ENCODE data around the gene IPO9.

The IPO9 gene

GRCh38 chr1:201884425-201884824 is 55.5 kb downstream of the IPO9 start:
- Mint-ChIP-seq H3K9me3 (no peaks in the 10 kb centered on the region), H3K27ac (no peak overlapping the region), H3K4me1 (peaks cover 6% of the 10 kb centered on the region), H3K27me3 (peaks cover 20% of the 10 kb centered on the region), H3K4me3 (no peak overlapping the region), H3K36me3 (ENCODE audit: low read depth) (no peaks in the 10 kb centered on the region)
- ATAC-seq (no peak), DNase-seq (no peak)

DNA sequence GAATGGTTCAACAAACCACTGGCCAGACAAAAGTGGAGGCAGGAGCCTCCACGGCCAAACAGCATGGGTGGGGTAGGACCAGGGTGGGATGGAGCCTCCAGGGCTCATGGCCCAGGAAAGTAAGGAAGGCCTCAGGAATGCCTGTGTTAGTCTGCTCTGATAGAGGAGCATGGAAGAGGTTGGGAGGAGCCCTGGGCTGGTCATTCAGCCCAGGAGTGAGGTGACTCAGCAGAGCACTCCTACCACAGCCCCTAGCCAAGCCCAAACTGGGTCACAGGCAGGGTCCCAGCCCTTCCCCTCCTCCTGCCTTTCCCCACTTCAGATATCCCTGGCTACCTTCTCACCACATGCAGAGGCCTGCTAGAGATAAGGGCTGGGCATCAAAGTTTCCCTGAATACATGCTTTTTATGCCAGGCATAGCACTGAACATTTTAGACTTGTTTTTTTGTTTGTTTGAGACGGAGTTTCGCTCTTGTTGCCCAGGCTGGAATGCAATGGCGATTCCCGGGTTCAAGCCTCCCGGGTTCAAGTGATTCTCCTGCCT is 56.6 kb downstream of the IPO9 start:
- no peak overlapping the region for H3K4me3 Mint-ChIP-seq
- peaks cover 8% of the 10 kb centered on the region for H3K4me1 Mint-ChIP-seq
- ATAC-seq (no peak), DNase-seq (no peak)
- no peaks in the 10 kb centered on the region for H3K9me3 Mint-ChIP-seq
- no peak overlapping the region for H3K27ac Mint-ChIP-seq
- no peaks in the 10 kb centered on the region for H3K36me3 Mint-ChIP-seq (ENCODE audit: low read depth)
- H3K27me3 Mint-ChIP-seq, result peaks cover 29% of the 10 kb centered on the region

- Mint-ChIP-seq H3K27me3 (peaks cover 29% of the 10 kb centered on the region), H3K4me3 (no peak overlapping the region), H3K4me1 (peaks cover 8% of the 10 kb centered on the region), H3K9me3 (no peaks in the 10 kb centered on the region), H3K36me3 (ENCODE audit: low read depth) (no peaks in the 10 kb centered on the region), H3K27ac (no peak overlapping the region)
- DNase-seq (no peak), ATAC-seq (no peak)
Observed at GRCh38 chr1:201886103-201886885, 57.3 kb downstream of the IPO9 start.

DNA sequence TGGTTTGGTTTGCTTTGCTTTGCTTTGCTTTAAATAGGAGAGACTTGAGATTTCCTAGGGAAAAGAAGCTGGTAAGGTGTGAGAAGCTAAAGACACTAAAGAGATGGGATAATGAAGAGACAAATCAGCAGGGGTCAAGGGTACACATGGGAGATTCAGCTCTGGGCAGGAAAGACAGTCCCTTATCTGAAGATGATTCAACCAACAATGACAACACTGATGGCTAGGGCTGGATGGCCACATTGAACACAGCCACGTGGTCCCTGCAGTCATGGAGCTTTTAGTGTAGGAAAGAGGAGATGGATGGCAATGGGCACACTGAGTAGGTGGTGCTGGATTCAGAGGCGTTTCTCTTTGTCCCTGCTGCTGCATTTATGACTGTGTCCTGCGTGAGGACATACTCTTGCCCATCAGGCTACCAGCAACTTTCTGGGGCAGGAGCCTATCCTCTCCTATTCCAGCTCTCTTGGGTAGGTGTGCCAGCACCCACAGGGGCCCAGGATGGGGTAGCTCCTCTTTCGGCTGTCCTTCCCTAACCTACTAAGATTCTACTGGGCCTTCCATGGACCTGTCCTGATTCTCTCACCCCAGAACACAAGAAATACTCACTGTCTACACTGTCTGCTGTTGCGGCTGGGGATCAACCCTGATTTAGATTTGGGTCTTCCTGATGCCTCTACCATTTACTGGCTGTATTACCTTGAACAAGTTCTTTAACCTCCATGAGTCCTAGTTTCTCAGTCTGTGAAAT is 58.3 kb downstream of the IPO9 start:
- no peaks in the 10 kb centered on the region for H3K9me3 Mint-ChIP-seq
- DNase-seq (no peak), ATAC-seq (no peak)
- no peak overlapping the region for H3K4me3 Mint-ChIP-seq
- no peak overlapping the region for H3K27ac Mint-ChIP-seq
- peaks cover 8% of the 10 kb centered on the region for H3K4me1 Mint-ChIP-seq
- peaks cover 33% of the 10 kb centered on the region for H3K27me3 Mint-ChIP-seq
- no peaks in the 10 kb centered on the region for H3K36me3 Mint-ChIP-seq (ENCODE audit: low read depth)

- no peaks in the 10 kb centered on the region for H3K9me3 Mint-ChIP-seq
- DNase-seq, result no peak
- H3K4me3 Mint-ChIP-seq, result peak within 1 kb of the TSS; percentile 51
- H3K27me3 Mint-ChIP-seq, result peaks cover 34% of the 10 kb centered on the region
- no peaks in the 10 kb centered on the region for H3K36me3 Mint-ChIP-seq (ENCODE audit: low read depth)
- H3K27ac Mint-ChIP-seq, result no peak within 1 kb of the TSS
- peak; percentile 21 for ATAC-seq
- H3K4me1 Mint-ChIP-seq, result peaks cover 6% of the 10 kb centered on the region
Observed at GRCh38 chr1:201888282-201889089, 59.5 kb downstream of the IPO9 start, which contains the start of gene SHISA4. TSS of gene SHISA4 (plus strand) at chr1:201888898. CDS start at chr1:201888995, 97 bp downstream.

DNA sequence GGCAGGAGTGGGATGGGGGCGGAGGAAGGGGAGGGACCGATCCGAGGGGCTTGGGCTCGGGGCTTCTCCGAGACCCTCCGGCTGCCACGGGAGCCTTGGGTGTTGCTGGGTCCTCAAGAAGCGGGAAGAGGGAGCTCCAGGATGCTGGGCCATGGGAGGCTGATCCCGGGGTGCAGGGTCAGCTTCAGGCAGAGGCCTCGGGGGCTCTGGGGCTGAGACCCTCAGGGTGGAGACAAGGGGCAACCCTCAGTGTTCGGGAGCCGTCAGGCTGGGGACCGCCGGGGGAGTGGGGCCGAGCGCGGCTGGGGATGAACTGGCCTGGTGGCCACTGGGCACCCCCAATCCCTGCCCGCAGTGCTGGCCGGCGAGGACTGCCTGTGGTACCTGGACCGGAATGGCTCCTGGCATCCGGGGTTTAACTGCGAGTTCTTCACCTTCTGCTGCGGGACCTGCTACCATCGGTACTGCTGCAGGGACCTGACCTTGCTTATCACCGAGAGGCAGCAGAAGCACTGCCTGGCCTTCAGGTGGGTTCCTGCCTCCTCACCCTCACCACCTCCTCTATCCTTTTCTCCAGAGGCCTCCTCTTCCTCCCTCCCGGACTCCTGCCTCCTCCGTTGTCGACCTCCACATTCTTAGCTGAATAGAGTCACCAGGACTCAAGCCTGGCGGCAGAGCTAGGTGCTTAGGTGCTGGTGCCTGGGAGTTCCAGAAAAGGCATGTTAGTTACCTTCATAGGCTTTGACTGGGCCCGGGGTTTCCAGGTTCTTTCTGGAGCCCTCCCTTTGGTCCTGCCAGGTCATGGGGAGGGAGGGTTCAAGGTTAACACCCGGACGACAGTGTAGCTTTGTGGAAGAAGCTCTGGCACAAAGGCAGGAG is 60.4 kb downstream of the IPO9 start:
- H3K27me3 Mint-ChIP-seq, result peaks cover 41% of the 10 kb centered on the region
- H3K4me1 Mint-ChIP-seq, result peaks cover 3% of the 10 kb centered on the region
- ATAC-seq (no peak), DNase-seq (no peak)
- peak overlapping the region; percentile 51 for H3K4me3 Mint-ChIP-seq
- H3K9me3 Mint-ChIP-seq, result no peaks in the 10 kb centered on the region
- no peaks in the 10 kb centered on the region for H3K36me3 Mint-ChIP-seq (ENCODE audit: low read depth)
- H3K27ac Mint-ChIP-seq, result no peak overlapping the region

- ATAC-seq (no peak), DNase-seq (no peak)
- no peak overlapping the region for H3K27ac Mint-ChIP-seq
- no peaks in the 10 kb centered on the region for H3K9me3 Mint-ChIP-seq
- no peaks in the 10 kb centered on the region for H3K36me3 Mint-ChIP-seq (ENCODE audit: low read depth)
- peaks cover 3% of the 10 kb centered on the region for H3K4me1 Mint-ChIP-seq
- H3K27me3 Mint-ChIP-seq, result peaks cover 41% of the 10 kb centered on the region
- no peak overlapping the region for H3K4me3 Mint-ChIP-seq
Observed at GRCh38 chr1:201890223-201890622, 61.3 kb downstream of the IPO9 start.

DNA sequence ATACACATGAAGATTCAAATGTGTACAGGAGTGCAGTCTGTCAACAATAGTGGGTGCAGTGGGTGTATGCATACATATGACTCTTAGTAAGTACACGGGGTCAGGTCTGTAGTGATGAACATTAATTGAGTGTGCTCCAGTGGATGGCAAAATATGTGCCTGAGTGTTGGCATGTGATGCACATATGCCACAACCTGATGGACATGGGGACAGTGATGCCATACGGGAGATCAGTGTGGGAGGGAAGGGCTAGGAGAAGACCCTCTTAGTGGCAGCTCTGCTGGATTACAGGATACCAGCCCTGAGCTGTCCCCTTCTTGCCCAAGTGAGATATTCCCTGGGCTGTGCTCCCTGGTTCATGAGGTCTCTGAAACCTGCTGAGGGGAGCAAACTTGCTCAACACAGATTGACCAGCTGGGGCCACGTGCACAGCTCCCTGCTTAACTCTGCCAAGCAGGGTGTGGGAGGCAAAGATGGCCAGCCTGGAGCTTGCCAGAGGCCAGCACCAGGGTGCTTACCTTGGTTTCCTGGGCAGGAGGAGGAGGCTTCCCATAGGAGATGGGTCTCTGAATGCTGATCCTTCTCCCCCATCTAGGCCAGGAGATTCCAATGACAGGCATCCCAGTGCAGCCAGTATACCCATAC is 62.0 kb downstream of the IPO9 start:
- Mint-ChIP-seq H3K27ac (no peak overlapping the region), H3K4me3 (no peak overlapping the region), H3K9me3 (no peaks in the 10 kb centered on the region), H3K4me1 (peaks cover 4% of the 10 kb centered on the region), H3K36me3 (ENCODE audit: low read depth) (no peaks in the 10 kb centered on the region), H3K27me3 (peaks cover 41% of the 10 kb centered on the region)
- DNase-seq, result no peak
- no peak for ATAC-seq

DNA sequence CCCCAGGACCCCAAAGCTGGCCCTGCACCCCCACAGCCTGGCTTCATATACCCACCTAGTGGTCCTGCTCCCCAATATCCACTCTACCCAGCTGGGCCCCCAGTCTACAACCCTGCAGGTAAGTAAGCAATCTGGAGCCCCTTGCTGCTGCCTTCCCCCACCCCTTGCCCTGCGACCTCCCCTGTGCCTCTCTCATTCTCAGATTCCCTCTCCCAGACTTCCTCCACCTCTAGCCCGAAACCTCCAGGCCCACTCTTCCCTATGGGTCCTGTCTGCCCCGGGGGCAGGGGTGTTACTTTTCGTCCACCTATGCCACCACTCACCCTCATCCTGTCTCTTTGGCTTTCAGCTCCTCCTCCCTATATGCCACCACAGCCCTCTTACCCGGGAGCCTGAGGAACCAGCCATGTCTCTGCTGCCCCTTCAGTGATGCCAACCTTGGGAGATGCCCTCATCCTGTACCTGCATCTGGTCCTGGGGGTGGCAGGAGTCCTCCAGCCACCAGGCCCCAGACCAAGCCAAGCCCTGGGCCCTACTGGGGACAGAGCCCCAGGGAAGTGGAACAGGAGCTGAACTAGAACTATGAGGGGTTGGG is 62.6 kb downstream of the IPO9 start:
- Mint-ChIP-seq H3K27me3 (peaks cover 40% of the 10 kb centered on the region), H3K36me3 (ENCODE audit: low read depth) (no peaks in the 10 kb centered on the region), H3K9me3 (no peaks in the 10 kb centered on the region), H3K27ac (no peak overlapping the region), H3K4me1 (peaks cover 9% of the 10 kb centered on the region), H3K4me3 (no peak overlapping the region)
- DNase-seq (no peak), ATAC-seq (no peak)

- no peak overlapping the region for H3K4me3 Mint-ChIP-seq
Observed at GRCh38 chr1:201892211-201892610, 63.3 kb downstream of the IPO9 start.

GRCh38 chr1:201893431-201893830 is 64.5 kb downstream of the IPO9 start:
- ATAC-seq, result no peak
- H3K9me3 Mint-ChIP-seq, result no peaks in the 10 kb centered on the region
- H3K27ac Mint-ChIP-seq, result no peak overlapping the region
- H3K27me3 Mint-ChIP-seq, result peaks cover 21% of the 10 kb centered on the region
- H3K4me3 Mint-ChIP-seq, result no peak overlapping the region
- H3K36me3 Mint-ChIP-seq (ENCODE audit: low read depth), result no peaks in the 10 kb centered on the region
- no peak for DNase-seq
- H3K4me1 Mint-ChIP-seq, result peaks cover 9% of the 10 kb centered on the region

More at GRCh38 chr1:201892211-201892610, 63.3 kb downstream of the IPO9 start:
- Mint-ChIP-seq H3K4me1 (peaks cover 9% of the 10 kb centered on the region), H3K9me3 (no peaks in the 10 kb centered on the region), H3K36me3 (ENCODE audit: low read depth) (no peaks in the 10 kb centered on the region), H3K27me3 (peaks cover 33% of the 10 kb centered on the region), H3K27ac (no peak overlapping the region)
- DNase-seq, result no peak
- no peak for ATAC-seq

- H3K4me1 Mint-ChIP-seq, result peaks cover 8% of the 10 kb centered on the region
- ATAC-seq (no peak), DNase-seq (no peak)
- H3K36me3 Mint-ChIP-seq (ENCODE audit: low read depth), result no peaks in the 10 kb centered on the region
- H3K9me3 Mint-ChIP-seq, result no peaks in the 10 kb centered on the region
- peaks cover 19% of the 10 kb centered on the region for H3K27me3 Mint-ChIP-seq
- no peak overlapping the region for H3K4me3 Mint-ChIP-seq
- no peak overlapping the region for H3K27ac Mint-ChIP-seq
Observed at GRCh38 chr1:201894343-201895119, 65.6 kb downstream of the IPO9 start.

All from activated naive CD8-positive, alpha-beta T cell treated with anti-CD3 and anti-CD28 coated beads, Interleukin-2, amount 50 U/mL, for 24 hours (primary cell).